ENCODE results near the gene FGD5.

FGD5 gene

DNA sequence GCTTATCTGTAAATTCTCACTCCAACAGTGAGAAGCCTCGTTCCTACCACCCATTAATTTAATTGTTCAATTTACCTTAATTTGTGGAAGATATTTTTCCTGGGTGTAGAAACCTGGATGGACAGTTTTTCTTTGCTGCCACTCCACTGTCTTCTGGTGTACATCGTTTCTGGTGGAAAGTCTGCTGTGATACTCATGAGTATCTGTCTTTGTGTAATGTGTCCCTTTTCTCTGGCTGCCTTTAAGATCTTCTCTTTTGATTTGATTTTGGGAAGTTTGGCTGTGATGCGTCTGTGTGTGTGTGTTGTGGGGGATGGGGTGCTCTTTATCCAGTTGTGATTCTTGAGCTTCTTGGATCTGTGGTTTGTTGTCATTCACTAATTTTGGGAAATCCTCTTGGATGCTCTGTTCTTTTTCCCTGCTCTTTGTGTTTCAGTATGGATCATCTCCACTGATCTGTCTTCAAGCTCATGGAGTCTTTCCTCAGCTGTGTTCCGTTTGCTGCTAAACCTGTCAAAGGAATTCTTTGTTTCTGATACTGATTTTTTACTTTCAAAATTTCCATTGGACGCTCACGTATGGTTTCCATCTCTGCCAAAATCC, 86.4 kb downstream of the FGD5 start:
- DNase-seq (ENCODE audit: low spot score) = no peak
- in situ Hi-C loops (cut with MboI; ENCODE audit: low pct_unique_long_range_greater_than_20kb, low sequenced_read_pairs, unreplicated experiment) = loop anchor here (25.0 kb wide), 1 partner anchor 243 kb away; the partner anchor contains the start of gene CCDC174

DNA sequence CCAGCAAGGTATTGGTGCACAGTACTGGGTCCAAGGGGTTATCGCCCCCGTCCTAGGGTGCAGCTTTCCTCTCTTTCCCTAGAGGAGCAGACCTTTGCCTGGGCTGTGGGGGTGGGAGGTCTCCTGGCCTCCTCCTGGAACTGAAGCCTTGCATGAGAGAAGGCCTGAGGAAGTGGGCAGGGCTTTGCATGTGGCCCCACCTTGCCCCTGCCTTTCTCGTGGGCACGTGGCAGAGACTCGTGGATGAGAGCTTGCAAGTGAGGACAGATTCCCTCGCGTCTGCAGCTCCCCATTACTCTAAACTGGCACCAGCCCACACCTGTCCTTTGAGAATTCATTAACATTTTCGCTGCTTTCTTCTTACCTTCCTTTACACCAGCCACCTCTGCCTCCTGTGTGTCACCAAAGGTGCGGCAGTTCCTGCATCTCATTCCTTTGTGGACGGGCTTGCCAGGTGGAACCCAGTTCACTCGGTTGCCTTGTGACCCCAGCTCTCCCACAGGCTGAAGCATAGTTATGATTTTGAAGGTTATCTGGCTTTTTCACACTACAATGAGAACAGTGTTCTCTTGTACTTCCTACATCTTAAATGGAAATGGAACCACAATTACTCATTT, 87.7 kb downstream of the FGD5 start:
- in situ Hi-C loops (cut with MboI; ENCODE audit: low pct_unique_long_range_greater_than_20kb, low sequenced_read_pairs, unreplicated experiment) = loop anchor here (25.0 kb wide), 1 partner anchor 244 kb away; the partner anchor contains the start of gene CCDC174
- TF ChIP-seq, protein P1, sequence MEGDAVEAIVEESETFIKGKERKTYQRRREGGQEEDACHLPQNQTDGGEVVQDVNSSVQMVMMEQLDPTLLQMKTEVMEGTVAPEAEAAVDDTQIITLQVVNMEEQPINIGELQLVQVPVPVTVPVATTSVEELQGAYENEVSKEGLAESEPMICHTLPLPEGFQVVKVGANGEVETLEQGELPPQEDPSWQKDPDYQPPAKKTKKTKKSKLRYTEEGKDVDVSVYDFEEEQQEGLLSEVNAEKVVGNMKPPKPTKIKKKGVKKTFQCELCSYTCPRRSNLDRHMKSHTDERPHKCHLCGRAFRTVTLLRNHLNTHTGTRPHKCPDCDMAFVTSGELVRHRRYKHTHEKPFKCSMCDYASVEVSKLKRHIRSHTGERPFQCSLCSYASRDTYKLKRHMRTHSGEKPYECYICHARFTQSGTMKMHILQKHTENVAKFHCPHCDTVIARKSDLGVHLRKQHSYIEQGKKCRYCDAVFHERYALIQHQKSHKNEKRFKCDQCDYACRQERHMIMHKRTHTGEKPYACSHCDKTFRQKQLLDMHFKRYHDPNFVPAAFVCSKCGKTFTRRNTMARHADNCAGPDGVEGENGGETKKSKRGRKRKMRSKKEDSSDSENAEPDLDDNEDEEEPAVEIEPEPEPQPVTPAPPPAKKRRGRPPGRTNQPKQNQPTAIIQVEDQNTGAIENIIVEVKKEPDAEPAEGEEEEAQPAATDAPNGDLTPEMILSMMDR (IDR thresholded peaks at IDR 0.05; ENCODE audit: extremely low read depth, insufficient read depth, missing control alignments) = no peak

More for the DNA sequence above, 86.4 kb downstream of the FGD5 start:
- TF ChIP-seq, protein P1 (IDR thresholded peaks at IDR 0.05; ENCODE audit: extremely low read depth, insufficient read depth, missing control alignments) = no peak

DNA sequence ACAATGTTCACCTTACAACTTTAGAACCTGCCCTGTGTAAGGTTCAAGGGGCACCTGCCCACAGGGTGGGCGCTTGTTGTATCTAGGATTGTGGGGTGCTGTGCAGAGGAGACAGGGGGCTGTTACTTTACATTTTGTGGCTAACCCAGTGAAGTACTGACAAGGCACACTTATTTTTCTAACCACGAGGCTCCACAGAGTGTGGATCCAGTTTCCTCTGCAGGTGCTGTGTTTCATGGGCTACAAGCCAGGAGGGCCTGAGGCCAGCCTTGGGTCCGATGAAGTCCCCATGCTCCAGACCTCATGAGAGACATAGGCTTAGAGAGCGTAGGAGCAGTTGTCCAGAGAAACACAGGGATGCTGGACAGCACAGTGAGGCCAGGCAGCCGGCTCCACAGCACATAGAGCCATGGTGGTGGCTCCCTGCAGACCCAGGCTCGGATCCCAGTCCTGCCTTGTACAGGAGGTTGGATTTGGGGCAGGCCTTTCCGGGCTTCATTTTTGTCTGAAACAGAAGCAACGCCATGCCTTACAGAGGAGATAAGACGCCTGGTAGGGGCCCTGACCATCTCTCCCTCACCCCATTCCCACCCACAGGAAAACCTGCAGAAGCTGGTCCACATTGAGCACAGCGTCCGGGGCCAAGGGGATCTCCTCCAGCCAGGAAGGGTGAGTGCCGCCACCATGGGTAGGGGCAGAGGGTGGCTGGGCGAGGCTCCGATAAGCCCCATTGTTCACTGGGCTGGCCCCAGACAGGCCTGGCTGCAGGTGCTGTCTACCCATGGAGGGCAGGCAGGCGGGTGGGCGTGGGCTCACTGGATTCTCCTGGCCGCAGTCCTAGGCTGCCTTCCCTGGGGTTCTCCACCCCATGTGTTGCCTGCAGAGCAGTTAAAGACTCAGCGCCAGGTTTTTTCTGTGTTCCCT, 88.5 kb downstream of the FGD5 start:
- in situ Hi-C loops (cut with MboI; ENCODE audit: low pct_unique_long_range_greater_than_20kb, low sequenced_read_pairs, unreplicated experiment) = loop anchor here (25.0 kb wide), 1 partner anchor 245 kb away; the partner anchor contains the start of gene CCDC174
- no peak for DNase-seq (ENCODE audit: low spot score)

More for the DNA sequence above, 87.7 kb downstream of the FGD5 start:
- DNase-seq (ENCODE audit: low spot score) = no peak

DNA sequence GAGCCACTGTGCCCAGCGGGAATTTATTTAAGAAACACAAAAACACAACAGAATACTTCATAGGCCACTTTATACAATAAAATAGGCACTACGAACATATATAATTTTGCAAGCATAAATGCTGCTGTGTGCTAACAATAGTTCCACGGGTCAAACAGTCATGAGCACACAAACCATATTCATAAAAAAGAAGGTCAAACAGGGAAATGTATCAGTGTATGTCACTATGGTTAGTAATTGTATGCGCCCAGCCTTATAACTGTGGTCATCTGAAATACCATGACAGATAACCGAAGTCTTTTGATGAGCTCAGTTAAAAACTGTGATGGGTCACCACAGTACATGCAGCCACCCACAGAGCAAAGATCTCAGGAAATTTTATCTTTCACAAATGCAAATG, 90.5 kb downstream of the FGD5 start:
- in situ Hi-C loops (cut with MboI; ENCODE audit: low pct_unique_long_range_greater_than_20kb, low sequenced_read_pairs, unreplicated experiment) = loop anchor here (25.0 kb wide), 1 partner anchor 247 kb away; the partner anchor contains the start of gene CCDC174
- TF ChIP-seq, protein P1 (IDR thresholded peaks at IDR 0.05; ENCODE audit: extremely low read depth, insufficient read depth, missing control alignments) = no peak
- DNase-seq (ENCODE audit: low spot score) = no peak

More for the DNA sequence above, 88.5 kb downstream of the FGD5 start:
- TF ChIP-seq, protein P1 (IDR thresholded peaks at IDR 0.05; ENCODE audit: extremely low read depth, insufficient read depth, missing control alignments) = no peak

DNA sequence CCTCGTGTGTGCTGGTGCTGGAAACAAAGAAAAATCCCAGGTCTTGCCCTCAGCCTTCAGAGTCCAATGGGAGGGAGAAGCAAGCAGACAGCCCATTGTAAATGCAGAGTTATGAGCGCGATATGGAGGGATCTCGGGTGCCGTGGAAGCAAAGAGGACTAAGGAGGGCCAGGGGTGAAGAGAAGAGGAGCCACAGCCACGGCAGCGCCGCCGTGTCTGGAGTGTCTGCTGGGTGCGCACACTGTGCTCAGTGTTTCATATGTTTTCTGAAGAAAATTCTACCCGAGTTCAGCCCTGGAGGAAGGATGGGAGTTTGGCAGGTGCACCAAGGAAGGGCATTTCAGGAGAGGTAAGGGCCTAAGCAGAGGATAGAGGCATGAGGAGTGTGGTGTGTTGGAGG, 92.9 kb downstream of the FGD5 start:
- DNase-seq (ENCODE audit: low spot score) = no peak
- TF ChIP-seq, protein P1 (IDR thresholded peaks at IDR 0.05; ENCODE audit: extremely low read depth, insufficient read depth, missing control alignments) = no peak
- in situ Hi-C loops (cut with MboI; ENCODE audit: low pct_unique_long_range_greater_than_20kb, low sequenced_read_pairs, unreplicated experiment) = loop anchor here (25.0 kb wide), 1 partner anchor 249 kb away; the partner anchor contains the start of gene CCDC174

All from GM13977 (cell line).